HT1080 (cell line): Measurements from ENCODE around the gene NKX6-1. TPM values are rescaled to one million over a fixed set of nuclear protein-coding genes. Genes with fewer than 3 reads are reported as not detected.
A peak's percentile ranks its signal among the peaks of the same experiment; 100 is the strongest.

ENCODE experiments used
- DNase-seq: peaks from one replicate; pipeline ENCODE4 v3.0.0-alpha.2; 2015; ENCODE audit warnings: low read depth
- small RNA-seq: library from RNA; depleted of rRNA; stranded (forward); fragments of <200 nt; gene quantifications from one replicate; pipeline ENCODE3, GENCODE V24; 2014
- total RNA-seq: library from RNA; depleted of rRNA; stranded (reverse); fragments of >200 nt; shearing (Covaris generic); gene quantifications from 2 replicates; pipeline ENCODE4 v1.2.3, GENCODE V29; 2014; rRNA removed

NKX6-1 gene
- total RNA-seq, 1 experiment from 2014 or later = 0.58 TPM

- peak; percentile 7 for DNase-seq
These were observed 19.4 kb downstream of the NKX6-1 start for GRCh38 chr4:84479663-84480062.

DNA sequence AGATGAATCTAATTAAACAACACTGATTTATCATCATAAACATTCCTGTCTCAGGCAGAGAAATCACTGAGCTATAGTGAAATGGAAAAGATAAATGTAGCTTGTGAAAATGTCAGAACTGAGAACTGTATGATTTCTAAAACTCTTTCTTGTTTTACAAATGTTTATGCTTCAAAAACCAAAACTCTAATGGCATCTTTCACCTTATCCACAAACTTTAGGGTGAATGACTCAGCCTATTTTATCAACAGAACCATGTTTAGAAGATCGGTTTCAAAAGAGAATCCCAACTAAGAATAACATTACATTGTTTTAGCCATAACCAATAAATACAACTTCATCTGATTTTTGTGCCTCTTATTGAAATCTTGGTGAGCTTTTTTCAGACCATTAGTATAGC, 21.4 kb downstream of the NKX6-1 start:
- DNase-seq = no peak

DNA sequence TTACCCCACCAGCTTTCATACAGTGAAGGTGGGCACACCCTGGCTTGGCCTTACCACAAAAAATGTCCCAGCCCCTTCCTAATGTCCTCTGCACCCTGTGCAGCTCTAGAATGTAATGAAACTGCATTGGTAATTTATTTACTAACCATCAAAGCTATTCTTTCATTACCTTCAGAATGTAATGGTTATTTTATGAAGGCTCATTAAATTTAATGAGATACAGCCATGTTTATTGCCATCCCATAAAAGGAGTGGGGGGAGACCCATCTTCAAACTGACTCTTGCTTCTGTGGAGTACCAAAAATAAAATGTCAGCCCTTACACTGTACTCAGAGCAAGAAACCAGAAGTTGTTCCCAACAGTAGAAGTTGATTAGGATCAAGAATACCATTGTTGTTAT, 25.0 kb downstream of the NKX6-1 start:
- DNase-seq = no peak

- DNase-seq = no peak
These were observed 26.9 kb downstream of the NKX6-1 start for GRCh38 chr4:84472154-84472553.

DNA sequence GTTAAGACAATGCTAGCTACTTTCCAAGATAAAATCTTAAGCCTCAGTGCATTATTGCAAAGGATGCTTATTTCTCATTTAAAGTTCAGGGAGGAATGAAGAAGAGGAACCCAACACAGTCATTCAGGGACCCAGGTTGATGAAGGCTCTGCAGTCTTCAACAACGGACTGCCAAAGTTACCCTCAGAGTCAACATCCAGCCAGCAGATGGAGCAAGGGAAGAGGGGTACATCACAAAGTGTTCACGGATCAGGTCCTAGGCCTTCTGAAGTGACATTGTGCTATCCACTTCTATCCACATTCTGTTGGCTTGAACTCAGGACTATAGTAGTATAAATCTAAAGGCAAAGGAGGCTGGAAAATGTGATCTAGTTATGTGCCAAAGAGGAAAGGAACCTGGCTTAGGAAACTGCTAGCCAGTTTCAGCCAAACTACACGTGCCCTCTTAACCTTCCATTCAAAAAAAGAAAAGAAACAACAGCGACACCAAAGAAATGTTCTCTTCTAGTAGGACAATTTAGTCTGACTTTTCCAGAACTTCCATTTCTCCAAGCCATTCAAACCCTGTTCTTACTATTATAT, 28.8 kb downstream of the NKX6-1 start:
- peak; percentile 16 for DNase-seq

- no peak for DNase-seq
These were observed 31.5 kb downstream of the NKX6-1 start for GRCh38 chr4:84467601-84468000.

GRCh38 chr4:84459783-84460182, 39.3 kb downstream of the NKX6-1 start:
- no peak for DNase-seq

GRCh38 chr4:84456157-84456556, 42.9 kb downstream of the NKX6-1 start:
- DNase-seq = no peak

- no peak for DNase-seq
These were observed 43.4 kb downstream of the NKX6-1 start for GRCh38 chr4:84455697-84456096.

DNA sequence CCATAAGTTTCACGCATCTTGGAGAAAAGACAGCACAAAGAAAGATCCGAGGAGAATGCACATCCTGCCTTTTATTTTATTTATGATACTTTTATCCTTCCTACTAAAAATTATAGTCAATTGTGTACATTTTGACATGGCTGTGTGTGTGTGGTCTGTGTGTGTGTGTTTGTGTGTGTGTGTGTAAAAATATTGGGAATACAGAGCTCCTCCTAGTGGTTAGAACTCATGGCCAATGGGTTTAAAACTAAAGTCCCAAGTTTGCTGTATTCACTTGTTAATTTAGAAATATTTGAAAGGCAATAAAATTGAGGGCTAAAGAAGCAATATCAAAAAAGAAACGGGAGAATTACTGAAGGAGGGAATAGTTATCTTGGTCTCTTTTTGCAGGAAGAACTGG, 47.5 kb downstream of the NKX6-1 start:
- DNase-seq = peak; percentile 5

GRCh38 chr4:84443523-84443922, 55.6 kb downstream of the NKX6-1 start:
- no peak for DNase-seq

DNA sequence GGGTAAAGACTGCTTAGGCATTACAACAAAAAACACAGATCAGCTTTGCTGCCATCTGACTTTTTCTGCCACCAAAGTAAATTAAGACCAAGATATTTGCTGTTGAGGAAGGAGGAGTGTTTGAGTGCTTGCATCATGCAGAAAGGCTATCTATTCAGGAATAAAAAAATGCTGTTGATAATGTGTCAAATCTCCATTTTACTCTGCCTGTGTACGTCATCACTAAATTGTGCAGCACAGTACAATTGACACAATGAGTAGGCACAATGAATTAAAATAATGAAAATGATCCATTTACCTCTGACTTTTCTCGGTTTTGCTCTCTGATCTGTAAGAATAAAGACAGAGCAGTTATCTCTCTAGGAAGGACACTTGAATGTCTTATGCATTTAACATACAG, 56.3 kb downstream of the NKX6-1 start:
- no peak for DNase-seq

Small RNAs within 50 kb of the gene (small RNA-seq; reads per million reads assigned to genes)
- not detected for gene RPL3P13

Other genes starting within 250 kb of the NKX6-1 start
- 1.5 TPM in 2 replicates for gene CDS1, start 83.8 kb upstream of the NKX6-1 start, total RNA-seq